NCI-H2029 (cell line): Measurements from ENCODE around the gene MPEG1.

Experiments
- DNase-seq: peaks from one replicate; lab custom pipeline; 2025; lab: John Stamatoyannopoulos, UW

The MPEG1 gene

GRCh38 chr11:59216641-59217564, 4.2 kb upstream of the MPEG1 start:
- no peak for DNase-seq

- DNase-seq: no peak
These were observed 1.6 kb upstream of the MPEG1 start for GRCh38 chr11:59214141-59214893.

GRCh38 chr11:59212222-59212621, 505 bp downstream of the MPEG1 start:
- DNase-seq: no peak

- no peak for DNase-seq
These were observed 3.8 kb downstream of the MPEG1 start for GRCh38 chr11:59208956-59209355.

GRCh38 chr11:59207988-59208451, 4.7 kb downstream of the MPEG1 start:
- peak; percentile 33 for DNase-seq

GRCh38 chr11:59206635-59207034, 6.1 kb downstream of the MPEG1 start:
- peak; percentile 22 for DNase-seq

GRCh38 chr11:59205648-59206047, 7.1 kb downstream of the MPEG1 start:
- DNase-seq: no peak

- DNase-seq: no peak
These were observed 8.0 kb downstream of the MPEG1 start for GRCh38 chr11:59204746-59205145.

GRCh38 chr11:59201353-59201752, 11.4 kb downstream of the MPEG1 start:
- DNase-seq: no peak

GRCh38 chr11:59200423-59200746, 12.3 kb downstream of the MPEG1 start:
- DNase-seq: no peak

GRCh38 chr11:59199546-59200422, 12.9 kb downstream of the MPEG1 start:
- no peak for DNase-seq

GRCh38 chr11:59198726-59199125, 14.0 kb downstream of the MPEG1 start:
- no peak for DNase-seq

GRCh38 chr11:59197991-59198390, 14.7 kb downstream of the MPEG1 start:
- DNase-seq: peak; percentile 28

- DNase-seq: no peak
These were observed 15.9 kb downstream of the MPEG1 start for GRCh38 chr11:59196777-59197176.

- DNase-seq: peak; percentile 81
These were observed 17.1 kb downstream of the MPEG1 start for GRCh38 chr11:59195586-59195985.

- DNase-seq: no peak
These were observed 19.1 kb downstream of the MPEG1 start for GRCh38 chr11:59193587-59194130.

- no peak for DNase-seq
These were observed 20.2 kb downstream of the MPEG1 start for GRCh38 chr11:59192446-59193020.

GRCh38 chr11:59191890-59192289, 20.8 kb downstream of the MPEG1 start:
- no peak for DNase-seq

GRCh38 chr11:59191095-59191494, 21.6 kb downstream of the MPEG1 start:
- DNase-seq: no peak

- no peak for DNase-seq
These were observed 22.7 kb downstream of the MPEG1 start for GRCh38 chr11:59189986-59190385.

GRCh38 chr11:59188954-59189353, 23.8 kb downstream of the MPEG1 start:
- no peak for DNase-seq
